Ishikawa (cell line): Measurements from ENCODE around the gene GALNT7.

Source experiments
- CEBPB ChIP-seq: IDR thresholded peaks from 2 replicates; pipeline ENCODE4 v1.6.1; 2012
- CREB1 ChIP-seq: IDR thresholded peaks from 2 replicates; pipeline ENCODE4 v1.6.1; 2012; ENCODE audit warnings: low read depth
- EGR1 ChIP-seq: IDR thresholded peaks from 2 replicates; pipeline ENCODE4 v1.6.1; 2012
- EP300 ChIP-seq: IDR thresholded peaks from 2 replicates; pipeline ENCODE4 v1.6.1; 2012; ENCODE audit warnings: borderline replicate concordance
- FOXM1 ChIP-seq: IDR thresholded peaks from 2 replicates; pipeline ENCODE4 v1.6.1; 2012; ENCODE audit warnings: low read depth, borderline replicate concordance
- NFIC ChIP-seq: IDR thresholded peaks from 2 replicates; pipeline ENCODE4 v1.6.1; 2012
- RAD21 ChIP-seq: IDR thresholded peaks from 2 replicates; pipeline ENCODE4 v1.6.1; 2012; ENCODE audit warnings: low read depth
- TAF1 ChIP-seq: IDR thresholded peaks from 2 replicates; pipeline ENCODE4 v1.6.1; 2012; ENCODE audit warnings: low read depth, mild to moderate bottlenecking
- TCF12 ChIP-seq: IDR thresholded peaks from 2 replicates; pipeline ENCODE4 v1.6.1; 2012; ENCODE audit warnings: low read depth
- TEAD4 ChIP-seq: IDR thresholded peaks from 2 replicates; pipeline ENCODE4 v1.6.1; 2012
- YY1 ChIP-seq: IDR thresholded peaks from 2 replicates; pipeline ENCODE4 v1.6.1; 2012; ENCODE audit warnings: low read depth
- ZBTB7A ChIP-seq: IDR thresholded peaks from 2 replicates; pipeline ENCODE4 v1.6.1; 2012; ENCODE audit warnings: low read depth
- TF ChIP-seq, protein P1 (sequence below): IDR thresholded peaks from 2 replicates; pipeline ENCODE4 v1.6.1; 2012
- TF ChIP-seq, protein P2 (sequence below): IDR thresholded peaks from 2 replicates; pipeline ENCODE4 v1.6.1; 2012
- TF ChIP-seq, protein P3 (sequence below): IDR thresholded peaks from 2 replicates; pipeline ENCODE4 v1.6.1; 2012; ENCODE audit warnings: low read depth, mild to moderate bottlenecking

Gene GALNT7

DNA sequence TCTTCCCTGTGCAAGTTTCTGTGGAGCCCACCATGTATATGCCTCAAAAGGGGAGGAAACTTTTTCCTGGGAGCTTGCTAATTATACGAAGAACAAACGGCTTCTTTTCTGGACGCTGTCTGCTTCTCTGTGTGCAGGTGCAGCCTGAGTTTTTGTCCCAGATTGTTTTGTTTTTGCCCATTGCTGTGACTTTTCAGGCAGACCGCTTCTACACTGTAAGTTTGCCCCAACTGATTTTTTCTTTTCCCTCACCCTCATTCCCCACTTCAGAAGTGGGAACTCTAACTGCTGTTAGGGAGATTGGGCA, 113.6 kb downstream of the GALNT7 start:
- TF ChIP-seq, protein P1, sequence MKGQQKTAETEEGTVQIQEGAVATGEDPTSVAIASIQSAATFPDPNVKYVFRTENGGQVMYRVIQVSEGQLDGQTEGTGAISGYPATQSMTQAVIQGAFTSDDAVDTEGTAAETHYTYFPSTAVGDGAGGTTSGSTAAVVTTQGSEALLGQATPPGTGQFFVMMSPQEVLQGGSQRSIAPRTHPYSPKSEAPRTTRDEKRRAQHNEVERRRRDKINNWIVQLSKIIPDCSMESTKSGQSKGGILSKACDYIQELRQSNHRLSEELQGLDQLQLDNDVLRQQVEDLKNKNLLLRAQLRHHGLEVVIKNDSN = no peak
- TF ChIP-seq RAD21 = no peak
- no peak for TF ChIP-seq CEBPB
- no peak for TF ChIP-seq TEAD4
- no peak for TF ChIP-seq NFIC
- TF ChIP-seq CREB1 = no peak
- TF ChIP-seq EGR1 = no peak
- no peak for TF ChIP-seq ZBTB7A
- TF ChIP-seq, protein P2, sequence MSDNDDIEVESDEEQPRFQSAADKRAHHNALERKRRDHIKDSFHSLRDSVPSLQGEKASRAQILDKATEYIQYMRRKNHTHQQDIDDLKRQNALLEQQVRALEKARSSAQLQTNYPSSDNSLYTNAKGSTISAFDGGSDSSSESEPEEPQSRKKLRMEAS = no peak
- no peak for TF ChIP-seq FOXM1
- TF ChIP-seq YY1 = no peak
- TF ChIP-seq, protein P3, sequence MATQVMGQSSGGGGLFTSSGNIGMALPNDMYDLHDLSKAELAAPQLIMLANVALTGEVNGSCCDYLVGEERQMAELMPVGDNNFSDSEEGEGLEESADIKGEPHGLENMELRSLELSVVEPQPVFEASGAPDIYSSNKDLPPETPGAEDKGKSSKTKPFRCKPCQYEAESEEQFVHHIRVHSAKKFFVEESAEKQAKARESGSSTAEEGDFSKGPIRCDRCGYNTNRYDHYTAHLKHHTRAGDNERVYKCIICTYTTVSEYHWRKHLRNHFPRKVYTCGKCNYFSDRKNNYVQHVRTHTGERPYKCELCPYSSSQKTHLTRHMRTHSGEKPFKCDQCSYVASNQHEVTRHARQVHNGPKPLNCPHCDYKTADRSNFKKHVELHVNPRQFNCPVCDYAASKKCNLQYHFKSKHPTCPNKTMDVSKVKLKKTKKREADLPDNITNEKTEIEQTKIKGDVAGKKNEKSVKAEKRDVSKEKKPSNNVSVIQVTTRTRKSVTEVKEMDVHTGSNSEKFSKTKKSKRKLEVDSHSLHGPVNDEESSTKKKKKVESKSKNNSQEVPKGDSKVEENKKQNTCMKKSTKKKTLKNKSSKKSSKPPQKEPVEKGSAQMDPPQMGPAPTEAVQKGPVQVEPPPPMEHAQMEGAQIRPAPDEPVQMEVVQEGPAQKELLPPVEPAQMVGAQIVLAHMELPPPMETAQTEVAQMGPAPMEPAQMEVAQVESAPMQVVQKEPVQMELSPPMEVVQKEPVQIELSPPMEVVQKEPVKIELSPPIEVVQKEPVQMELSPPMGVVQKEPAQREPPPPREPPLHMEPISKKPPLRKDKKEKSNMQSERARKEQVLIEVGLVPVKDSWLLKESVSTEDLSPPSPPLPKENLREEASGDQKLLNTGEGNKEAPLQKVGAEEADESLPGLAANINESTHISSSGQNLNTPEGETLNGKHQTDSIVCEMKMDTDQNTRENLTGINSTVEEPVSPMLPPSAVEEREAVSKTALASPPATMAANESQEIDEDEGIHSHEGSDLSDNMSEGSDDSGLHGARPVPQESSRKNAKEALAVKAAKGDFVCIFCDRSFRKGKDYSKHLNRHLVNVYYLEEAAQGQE = no peak
- no peak for TF ChIP-seq EP300
- no peak for TF ChIP-seq TAF1
- TF ChIP-seq TCF12 = no peak

DNA sequence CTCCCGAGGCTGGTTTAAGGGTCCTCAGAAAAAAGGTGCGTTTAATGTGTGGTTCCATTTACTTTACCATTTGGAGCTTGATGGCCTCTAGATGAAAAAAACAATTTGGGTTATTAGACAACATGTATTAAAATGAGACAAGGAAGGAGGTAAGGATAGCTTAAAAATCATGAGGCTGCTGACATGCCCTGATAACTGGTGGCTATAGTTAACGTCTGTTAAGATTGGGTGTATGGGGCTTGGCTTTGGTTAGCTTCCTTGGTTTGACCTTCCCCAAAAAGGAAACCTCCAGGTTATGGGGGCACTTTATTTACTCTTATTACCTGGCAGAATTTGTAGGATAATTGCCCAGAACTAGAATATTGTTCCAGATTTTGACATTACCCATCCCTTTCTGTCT, 114.0 kb downstream of the GALNT7 start:
- TF ChIP-seq, protein P1 = no peak
- TF ChIP-seq NFIC (no peak), EGR1 (no peak), TEAD4 (no peak), RAD21 (no peak), CREB1 (no peak), YY1 (no peak), TCF12 (no peak), TAF1 (no peak)
- TF ChIP-seq, protein P3 = no peak
- TF ChIP-seq, protein P2 = no peak

DNA sequence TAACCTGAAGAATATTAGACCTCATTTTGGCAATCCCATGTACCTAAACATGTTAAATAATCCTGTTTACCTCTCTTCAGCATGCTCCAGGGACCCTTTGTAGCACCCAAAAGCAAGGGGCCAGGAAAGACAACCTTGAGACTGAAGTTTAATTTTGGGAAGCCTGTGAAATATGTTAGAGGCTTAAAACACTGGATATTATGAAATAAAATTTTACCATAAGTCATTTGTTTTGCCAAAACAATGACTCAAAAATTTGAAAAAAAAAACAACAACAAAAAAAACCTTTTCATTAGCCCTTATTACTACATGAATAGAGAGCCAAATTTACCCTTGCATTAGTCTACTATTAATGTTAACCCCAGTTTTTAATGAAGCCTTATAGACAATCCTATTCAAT, 115.9 kb downstream of the GALNT7 start:
- TF ChIP-seq, protein P3 = no peak
- no peak for TF ChIP-seq YY1
- no peak for TF ChIP-seq EP300
- no peak for TF ChIP-seq CREB1
- TF ChIP-seq TEAD4 = no peak
- no peak for TF ChIP-seq ZBTB7A
- TF ChIP-seq, protein P2 = no peak
- TF ChIP-seq, protein P1 = no peak
- no peak for TF ChIP-seq RAD21
- no peak for TF ChIP-seq TCF12
- no peak for TF ChIP-seq CEBPB
- TF ChIP-seq TAF1 = no peak

DNA sequence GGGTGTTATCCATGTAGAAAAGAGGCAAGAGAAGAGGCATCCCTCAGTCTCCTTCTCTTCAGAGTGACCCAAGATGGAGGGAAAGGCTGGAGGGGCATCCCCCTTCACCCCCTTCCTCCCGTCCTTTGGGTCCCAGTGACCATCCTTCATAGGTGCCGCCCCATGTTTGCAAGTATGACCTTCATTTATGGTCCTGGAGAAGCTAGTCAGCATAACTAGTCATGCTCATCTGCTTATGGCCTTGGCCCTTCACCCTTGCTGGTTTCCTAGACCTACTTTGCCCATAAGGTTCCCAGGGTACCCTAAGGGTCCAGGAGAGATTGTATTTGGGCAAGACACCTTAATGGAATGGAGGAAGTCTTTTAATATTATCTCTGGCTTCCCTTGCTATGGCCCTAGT, 118.9 kb downstream of the GALNT7 start:
- no peak for TF ChIP-seq TEAD4
- no peak for TF ChIP-seq CEBPB
- TF ChIP-seq EGR1 = no peak
- TF ChIP-seq, protein P2 = no peak
- TF ChIP-seq ZBTB7A = no peak
- no peak for TF ChIP-seq TAF1
- TF ChIP-seq, protein P1 = no peak
- no peak for TF ChIP-seq CREB1
- TF ChIP-seq NFIC = no peak
- TF ChIP-seq FOXM1 = no peak
- TF ChIP-seq YY1 = no peak
- TF ChIP-seq, protein P3 = no peak
- TF ChIP-seq EP300 = no peak
- no peak for TF ChIP-seq RAD21
- no peak for TF ChIP-seq TCF12
